Vagina (tissue), 2 donors: Measurements from ENCODE around the gene SLC16A2.

Source experiments
- CTCF ChIP-seq, 3 experiments: fragments of 450-650 bp in 2 of 3; fragments of 200-600 bp in 1 of 3; sonication (generic) in 1 of 3; IDR thresholded peaks; one replicate each; pipeline ENCODE4 v1.5.1; 2017 to 2019; ENCODE audit warnings: antibody characterized with exemption in 3 of 3, mild to moderate bottlenecking in 2 of 3, moderate library complexity in 2 of 3
- POLR2A ChIP-seq, 2 donors: fragments of 450-650 bp; IDR thresholded peaks; one replicate each; pipeline ENCODE4 v1.6.1; 2017; ENCODE audit warnings: antibody characterized with exemption in 2 of 2, mild to moderate bottlenecking in 2 of 2, moderate library complexity in 2 of 2

DNA sequence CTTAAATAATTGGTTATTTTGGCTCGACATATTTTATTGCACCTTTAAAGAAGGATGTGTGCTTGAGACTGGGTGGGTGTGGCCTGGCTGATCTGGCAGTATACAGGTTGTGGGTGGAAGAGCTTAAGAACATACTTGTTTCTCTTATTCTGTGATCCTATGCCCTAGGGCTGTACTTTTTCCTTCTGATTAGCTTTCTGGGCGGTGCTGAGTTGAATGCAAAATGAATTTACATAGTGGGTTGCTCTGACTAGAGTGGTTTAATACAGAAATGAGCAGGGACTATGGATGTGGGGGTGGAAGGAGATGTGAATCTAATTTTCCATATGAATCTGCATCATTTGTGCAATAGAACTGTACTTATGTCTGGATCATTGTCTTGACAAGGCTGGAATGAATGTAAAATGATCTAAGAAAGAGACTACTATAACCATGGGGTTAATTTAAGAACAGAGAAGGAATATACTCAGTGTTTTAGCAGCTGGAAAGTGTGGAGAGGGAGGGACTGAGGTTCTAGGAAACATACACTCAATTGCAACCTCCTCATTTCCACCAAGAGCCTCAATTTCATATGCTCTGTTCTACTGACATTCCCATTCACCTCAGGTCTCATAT, 119.4 kb downstream of the SLC16A2 start:
- TF ChIP-seq CTCF (IDR thresholded peaks at IDR 0.05), result no peak
- TF ChIP-seq POLR2A (IDR thresholded peaks at IDR 0.05), result no peak
